Keratinocyte (primary cell): Measurements from ENCODE around the gene DNAH8.

ENCODE experiments used
- CTCF ChIP-seq, 3 experiments: IDR thresholded peaks in 1 of 3; conservative IDR thresholded peaks in 1 of 3; optimal IDR thresholded peaks in 1 of 3; 2 replicates in 2 of 3; 3 replicates in 1 of 3; pipeline versions ENCODE3 to v1.5.1; 2011; ENCODE audit warnings: low read length in 3 of 3, mild to moderate bottlenecking in 3 of 3, moderate library complexity in 2 of 3, control low read depth in 1 of 3, inconsistent platforms in 1 of 3; ENCODE audit not compliant: insufficient read depth in 2 of 3; ENCODE audit errors: extremely low read depth in 1 of 3
- EZH2 ChIP-seq: IDR thresholded peaks from one replicate; pipeline ENCODE4 v1.6.1; 2012; ENCODE audit warnings: inconsistent platforms, mild to moderate bottlenecking, low read length, moderate library complexity

GRCh38 chr6:39060467-39061160 lies 345.5 kb downstream of the DNAH8 start:
- TF ChIP-seq CTCF (optimal IDR thresholded peaks at IDR 0.05 in 1 of 3, IDR thresholded peaks at IDR 0.05 in 1 of 3, conservative IDR thresholded peaks at IDR 0.05 in 1 of 3; ENCODE audit: extremely low read depth in 1 of 3, insufficient read depth in 2 of 3, low read length in 3 of 3) = no peak
- no peak for TF ChIP-seq EZH2
